PC-9 (cell line): ENCODE results near the gene KCNH2. TPM values are rescaled to one million over a fixed set of nuclear protein-coding genes. Genes with fewer than 3 reads are reported as not detected.

Experiments
- BruUV-seq: library from RNA; stranded (reverse); fragments of 400-500 nt; replicated peaks from 2 replicates; lab custom pipeline; 2021; lab: Mats Ljungman, UMichigan
- CTCF ChIA-PET: fragments of 300-600 bp; sonication (Branson Sonifier 250); formaldehyde crosslinking; loops from one replicate; lab custom pipeline; 2022; ENCODE audit warnings: antibody characterized with exemption; lab: Charles Lee
- POLR2A ChIA-PET: fragments of 300-600 bp; sonication (Branson Sonifier 250); formaldehyde crosslinking; loops from one replicate; lab custom pipeline; 2022; ENCODE audit warnings: antibody characterized with exemption; ENCODE audit not compliant: unreplicated experiment; lab: Charles Lee
- DNase-seq, 2 experiments: peaks; one replicate each; pipeline versions ENCODE4 v3.0.0 to v3.0.0-alpha.2; 2015 to 2022; ENCODE audit warnings: mixed read lengths in 1 of 2
- H2AFZ ChIP-seq: fragments of 200-600 bp; sonication (generic); 2 replicates; pipeline ENCODE4 v1.8.1; 2017; ENCODE audit warnings: antibody characterized with exemption
- H3F3A ChIP-seq: fragments of 200-600 bp; sonication (generic); 2 replicates; pipeline ENCODE4 v1.8.1; 2017; ENCODE audit warnings: antibody characterized with exemption, mild to moderate bottlenecking, low read depth; ENCODE audit not compliant: insufficient read depth
- H3K27ac ChIP-seq: fragments of 200-600 bp; sonication (generic); 2 replicates; pipeline ENCODE4 v1.6.1; 2016; ENCODE audit warnings: mixed run types
- H3K27me3 ChIP-seq: fragments of 200-600 bp; sonication (generic); 2 replicates; pipeline ENCODE4 v1.6.1; 2016; ENCODE audit warnings: low read depth, mixed run types; ENCODE audit not compliant: insufficient read depth
- H3K36me3 ChIP-seq: fragments of 200-600 bp; sonication (generic); 2 replicates; pipeline ENCODE4 v1.6.1; 2016; ENCODE audit warnings: low read depth, mixed run types
- H3K4me1 ChIP-seq: fragments of 200-600 bp; sonication (generic); replicated peaks from 2 replicates; pipeline ENCODE4 v1.6.1; 2016; ENCODE audit warnings: mixed run types; ENCODE audit not compliant: insufficient read depth
- H3K4me2 ChIP-seq: fragments of 200-600 bp; sonication (generic); 2 replicates; pipeline ENCODE4 v1.6.1; 2017; ENCODE audit warnings: mixed run types
- H3K4me3 ChIP-seq: fragments of 200-600 bp; sonication (generic); 2 replicates; pipeline ENCODE4 v1.6.1; 2016; ENCODE audit warnings: mixed run types
- H3K79me2 ChIP-seq: fragments of 200-600 bp; sonication (generic); 2 replicates; pipeline ENCODE4 v1.6.1; 2017; ENCODE audit warnings: low read depth, mixed run types
- H3K9me2 ChIP-seq: fragments of 200-600 bp; sonication (generic); 2 replicates; pipeline ENCODE4 v1.8.1; 2017; ENCODE audit warnings: mild to moderate bottlenecking; ENCODE audit not compliant: insufficient read depth
- H3K9me3 ChIP-seq: fragments of 200-600 bp; sonication (generic); 2 replicates; pipeline ENCODE4 v1.8.1; 2016; ENCODE audit warnings: low read depth; ENCODE audit not compliant: insufficient read depth
- H4K20me1 ChIP-seq: fragments of 200-600 bp; sonication (generic); 2 replicates; pipeline ENCODE4 v1.8.1; 2017; ENCODE audit not compliant: insufficient read depth
- CTCF ChIP-seq: fragments of 200-600 bp; sonication (generic); conservative IDR thresholded peaks from 2 replicates; pipeline ENCODE4 v1.6.1; 2017; ENCODE audit warnings: mixed run types, antibody characterized with exemption, mild to moderate bottlenecking, moderate library complexity
- EZH2 ChIP-seq: fragments of 200-600 bp; sonication (generic); IDR thresholded peaks from 2 replicates; pipeline ENCODE4 v1.8.0; 2017; ENCODE audit warnings: antibody characterized with exemption, low read depth
- intact Hi-C: fragments of 100-400 bp; cut with micrococcal nuclease; formaldehyde crosslinking; loops from one replicate; pipeline ENCODE4 v1.10.0; 2022; ENCODE audit not compliant: unreplicated experiment
- total RNA-seq: library from RNA; stranded (reverse); gene quantifications from 2 replicates; pipeline ENCODE4 v1.2.3, GENCODE V29; 2021

KCNH2 gene
- total RNA-seq, 1 experiment from 2014 or later = 1.5 TPM

- Histone ChIP-seq H3K79me2 (no peaks in the 10 kb centered on the region), H3K9me3 (peaks cover under 1% of the 10 kb centered on the region; the same call in 1 of the 2 replicates), H3F3A (no peaks in the 10 kb centered on the region), H4K20me1 (no peaks in the 10 kb centered on the region; the same call in 1 of the 2 replicates), H3K9me2 (no peaks in the 10 kb centered on the region), H3K4me2 (no peak overlapping the region), H2AFZ (no peak overlapping the region), H3K27ac (no peak overlapping the region), H3K4me1 (no peaks in the 10 kb centered on the region), H3K4me3 (no peak overlapping the region), H3K36me3 (no peaks in the 10 kb centered on the region), H3K27me3 (peaks cover 66% of the 10 kb centered on the region)
- no peak for TF ChIP-seq CTCF
- no peak for TF ChIP-seq EZH2
- no TSS peak for BruUV-seq
- CTCF ChIA-PET = no interaction called here
- intact Hi-C loops = no loop called here
- no peak for DNase-seq
- POLR2A ChIA-PET = no interaction called here
Observed at GRCh38 chr7:150983893-150984368, 5.8 kb upstream of the KCNH2 start.

- intact Hi-C loops = no loop called here
- Histone ChIP-seq H3K4me3 (no peak overlapping the region), H3K27ac (no peak overlapping the region), H3K27me3 (peaks cover 60% of the 10 kb centered on the region), H3F3A (no peaks in the 10 kb centered on the region), H3K79me2 (no peaks in the 10 kb centered on the region), H3K4me2 (no peak overlapping the region), H3K4me1 (no peaks in the 10 kb centered on the region), H2AFZ (no peak overlapping the region), H3K9me3 (no peaks in the 10 kb centered on the region), H3K36me3 (no peaks in the 10 kb centered on the region), H4K20me1 (no peaks in the 10 kb centered on the region; the same call in 1 of the 2 replicates), H3K9me2 (no peaks in the 10 kb centered on the region)
- POLR2A ChIA-PET = no interaction called here
- no peak for DNase-seq
- CTCF ChIA-PET = no interaction called here
- no peak for TF ChIP-seq EZH2
- BruUV-seq = no TSS peak
Observed at GRCh38 chr7:150982351-150982750, 4.2 kb upstream of the KCNH2 start.

DNA sequence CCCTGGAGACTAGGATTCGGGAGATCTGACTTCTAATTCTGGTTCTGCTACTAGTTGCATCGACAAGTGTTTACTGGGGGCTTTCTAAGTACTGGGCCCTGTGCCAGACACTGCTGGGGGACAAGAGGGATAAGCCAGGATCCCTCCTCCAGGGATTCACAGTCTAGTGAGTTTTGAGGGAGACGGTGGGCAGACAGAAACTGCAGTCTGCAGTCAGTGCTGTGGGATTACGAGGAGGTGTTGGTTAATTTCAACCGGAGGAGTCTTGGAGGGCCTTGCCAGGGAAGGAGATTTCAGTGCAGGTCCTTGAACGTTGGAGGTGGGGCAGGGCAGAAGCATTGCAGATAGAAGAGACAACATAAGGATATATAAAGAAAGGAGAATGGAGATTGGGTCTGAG is 3.5 kb upstream of the KCNH2 start:
- intact Hi-C loops = no loop called here
- no TSS peak for BruUV-seq
- TF ChIP-seq CTCF = no peak
- no peak for TF ChIP-seq EZH2
- Histone ChIP-seq H3K79me2 (no peaks in the 10 kb centered on the region), H2AFZ (no peak overlapping the region), H3F3A (no peaks in the 10 kb centered on the region), H3K4me1 (no peaks in the 10 kb centered on the region), H3K27me3 (peaks cover 56% of the 10 kb centered on the region), H3K4me3 (no peak overlapping the region), H3K9me2 (no peaks in the 10 kb centered on the region), H3K4me2 (no peak overlapping the region), H3K36me3 (no peaks in the 10 kb centered on the region), H3K9me3 (no peaks in the 10 kb centered on the region), H3K27ac (no peak overlapping the region), H4K20me1 (no peaks in the 10 kb centered on the region; the same call in 1 of the 2 replicates)
- ChIA-PET CTCF (no interaction called here), POLR2A (no interaction called here)
- DNase-seq = no peak

GRCh38 chr7:150980663-150981062 is 2.5 kb upstream of the KCNH2 start:
- Histone ChIP-seq H3K4me2 (no peak overlapping the region), H3K27me3 (peaks cover 51% of the 10 kb centered on the region), H3K36me3 (no peaks in the 10 kb centered on the region), H4K20me1 (no peaks in the 10 kb centered on the region; the same call in 1 of the 2 replicates), H3K4me1 (no peaks in the 10 kb centered on the region), H3K4me3 (no peak overlapping the region), H3K9me2 (no peaks in the 10 kb centered on the region), H3F3A (no peaks in the 10 kb centered on the region), H3K79me2 (no peaks in the 10 kb centered on the region), H3K27ac (no peak overlapping the region), H2AFZ (no peak overlapping the region), H3K9me3 (no peaks in the 10 kb centered on the region)
- intact Hi-C loops = no loop called here
- no peak for DNase-seq
- no peak for TF ChIP-seq CTCF
- no peak for TF ChIP-seq EZH2
- BruUV-seq = no TSS peak
- ChIA-PET POLR2A (no interaction called here), CTCF (interaction anchor here (0.5 to 0.7 kb wide), 2 partner anchors 83 to 203 kb away, joined by 3 to 5 read pairs; no protein-coding TSS in a partner anchor)
